GM21737 (cell line): ENCODE data around the gene ABHD17C.

Source experiments
- ATAC-seq: cut with Tn5 transposase; IDR thresholded peaks from one replicate; pipeline ENCODE4 v1.9.1; 2021; ENCODE audit warnings: mild to moderate bottlenecking, moderate library complexity; ENCODE audit not compliant: unreplicated experiment

Gene ABHD17C

GRCh38 chr15:80689294-80689693 lies 5.8 kb upstream of the ABHD17C start:
- no peak for ATAC-seq

- no peak for ATAC-seq
Observed at GRCh38 chr15:80689716-80690115, 5.4 kb upstream of the ABHD17C start.

- ATAC-seq, result no peak
Observed at GRCh38 chr15:80691575-80691974, 3.5 kb upstream of the ABHD17C start.

- no peak for ATAC-seq
Observed at GRCh38 chr15:80693682-80694610, 1.2 kb upstream of the ABHD17C start.

- ATAC-seq, result peak; percentile 26
Observed at GRCh38 chr15:80694611-80695098, 455 bp upstream of the ABHD17C start.

- ATAC-seq, result no peak
Observed at GRCh38 chr15:80695911-80696661, 976 bp downstream of the ABHD17C start.

GRCh38 chr15:80697075-80697685 lies 2.1 kb downstream of the ABHD17C start:
- no peak for ATAC-seq

GRCh38 chr15:80698676-80699075 lies 3.6 kb downstream of the ABHD17C start:
- no peak for ATAC-seq

GRCh38 chr15:80699981-80700380 lies 4.9 kb downstream of the ABHD17C start:
- ATAC-seq, result no peak

GRCh38 chr15:80701676-80702311 lies 6.7 kb downstream of the ABHD17C start:
- ATAC-seq, result no peak

GRCh38 chr15:80703081-80703480 lies 8.0 kb downstream of the ABHD17C start:
- ATAC-seq, result no peak

GRCh38 chr15:80703965-80704364 lies 8.9 kb downstream of the ABHD17C start:
- no peak for ATAC-seq

GRCh38 chr15:80706161-80706560 lies 11.1 kb downstream of the ABHD17C start:
- ATAC-seq, result no peak

GRCh38 chr15:80709542-80709941 lies 14.4 kb downstream of the ABHD17C start:
- no peak for ATAC-seq

- no peak for ATAC-seq
Observed at GRCh38 chr15:80710635-80711554, 15.8 kb downstream of the ABHD17C start.

- no peak for ATAC-seq
Observed at GRCh38 chr15:80711886-80712285, 16.8 kb downstream of the ABHD17C start.

- ATAC-seq, result no peak
Observed at GRCh38 chr15:80712956-80713355, 17.8 kb downstream of the ABHD17C start.

GRCh38 chr15:80721476-80721875 lies 26.4 kb downstream of the ABHD17C start:
- ATAC-seq, result no peak

GRCh38 chr15:80722811-80723210 lies 27.7 kb downstream of the ABHD17C start:
- no peak for ATAC-seq

GRCh38 chr15:80727196-80727595 lies 32.1 kb downstream of the ABHD17C start:
- no peak for ATAC-seq
